Mesenchymal stem cell (in vitro differentiated cells and primary cell): Measurements from ENCODE around the gene ZNF469.

Experiments
- DNase-seq: peaks from one replicate; pipeline ENCODE4 v3.0.0-alpha.2; 2013
- H2AFZ ChIP-seq: one replicate; pipeline ENCODE4 v1.6.1; 2013; ENCODE audit warnings: low read depth, mild to moderate bottlenecking, control low read depth, inconsistent platforms, low read length, moderate library complexity
- H2AK5ac ChIP-seq: 2 replicates; pipeline ENCODE4 v1.6.1; 2013; ENCODE audit warnings: low read length, moderate library complexity, mild to moderate bottlenecking, inconsistent platforms; ENCODE audit not compliant: severe bottlenecking
- H2BK120ac ChIP-seq: one replicate; pipeline ENCODE4 v1.6.1; 2013; ENCODE audit warnings: low read depth, mild to moderate bottlenecking, inconsistent platforms, low read length, moderate library complexity
- H2BK12ac ChIP-seq, 2 experiments: one replicate each; pipeline ENCODE4 v1.6.1; 2013; ENCODE audit warnings: inconsistent platforms in 2 of 2, low read length in 2 of 2, mild to moderate bottlenecking in 2 of 2, moderate library complexity in 2 of 2, control low read depth in 1 of 2
- H2BK15ac ChIP-seq: one replicate; pipeline ENCODE4 v1.6.1; 2013; ENCODE audit warnings: mild to moderate bottlenecking, low read depth, inconsistent platforms; ENCODE audit not compliant: poor library complexity, severe bottlenecking
- H2BK5ac ChIP-seq: 2 replicates; pipeline ENCODE4 v1.6.1; 2013; ENCODE audit warnings: low read depth, mild to moderate bottlenecking, low read length, control low read depth, inconsistent platforms; ENCODE audit not compliant: poor library complexity, severe bottlenecking
- H3K14ac ChIP-seq, 2 experiments: one replicate each; pipeline ENCODE4 v1.6.1; 2013; ENCODE audit warnings: inconsistent platforms in 2 of 2, low read length in 2 of 2, control low read depth in 1 of 2, mild to moderate bottlenecking in 1 of 2, moderate library complexity in 1 of 2
- H3K18ac ChIP-seq, 2 experiments: one replicate each; pipeline ENCODE4 v1.6.1; 2013; ENCODE audit warnings: inconsistent platforms in 2 of 2, low read length in 2 of 2, control low read depth in 1 of 2, low read depth in 1 of 2, mild to moderate bottlenecking in 1 of 2
- H3K23ac ChIP-seq, 2 experiments: one replicate each; pipeline ENCODE4 v1.6.1; 2013; ENCODE audit warnings: inconsistent platforms in 2 of 2, low read length in 2 of 2, mild to moderate bottlenecking in 2 of 2, moderate library complexity in 2 of 2, control low read depth in 1 of 2
- H3K27ac ChIP-seq: 2 replicates; pipeline ENCODE4 v1.5.1; 2013; ENCODE audit warnings: mild to moderate bottlenecking, moderate library complexity, low read length, control low read depth, inconsistent platforms; ENCODE audit not compliant: poor library complexity, severe bottlenecking
- H3K27me3 ChIP-seq, 2 experiments: 2 replicates each; pipeline versions ENCODE4 v1.6.1 to v1.7.0; 2013; ENCODE audit warnings: low read length in 2 of 2, mild to moderate bottlenecking in 2 of 2, moderate library complexity in 2 of 2, control low read depth in 1 of 2, inconsistent platforms in 1 of 2; ENCODE audit not compliant: control insufficient read depth in 1 of 2, insufficient read depth in 1 of 2
- H3K36me3 ChIP-seq, 2 experiments: 2 replicates each; pipeline versions ENCODE4 v1.6.1 to v1.7.0; 2013; ENCODE audit warnings: low read length in 2 of 2, control low read depth in 1 of 2, inconsistent platforms in 1 of 2, low read depth in 1 of 2, mild to moderate bottlenecking in 1 of 2; ENCODE audit not compliant: insufficient read depth in 2 of 2, control insufficient read depth in 1 of 2
- H3K4ac ChIP-seq, 2 experiments: one replicate each; pipeline ENCODE4 v1.6.1; 2013; ENCODE audit warnings: inconsistent platforms in 2 of 2, low read length in 2 of 2, mild to moderate bottlenecking in 2 of 2, moderate library complexity in 2 of 2, control low read depth in 1 of 2, low read depth in 1 of 2
- H3K4me1 ChIP-seq: 2 replicates; pipeline ENCODE4 v1.6.1; 2013; ENCODE audit warnings: low read depth, low read length, control low read depth; ENCODE audit not compliant: control insufficient read depth, insufficient read depth
- H3K4me2 ChIP-seq: 2 replicates; pipeline ENCODE4 v1.6.1; 2013; ENCODE audit warnings: low read length, mild to moderate bottlenecking, inconsistent platforms; ENCODE audit not compliant: poor library complexity, severe bottlenecking
- H3K4me3 ChIP-seq, 2 experiments: 2 replicates each; pipeline versions ENCODE4 v1.5.1 to v1.7.0; 2013; ENCODE audit warnings: low read length in 2 of 2, mild to moderate bottlenecking in 2 of 2, control low read depth in 1 of 2, low read depth in 1 of 2; ENCODE audit not compliant: insufficient read depth in 1 of 2
- H3K79me1 ChIP-seq: replicated peaks from 2 replicates; pipeline ENCODE4 v1.6.1; 2013; ENCODE audit warnings: mild to moderate bottlenecking, control low read depth, low read length, inconsistent platforms; ENCODE audit not compliant: poor library complexity, severe bottlenecking
- H3K9ac ChIP-seq: 2 replicates; pipeline ENCODE4 v1.7.0; 2013; ENCODE audit warnings: mild to moderate bottlenecking, low read length, moderate library complexity
- H3K9me3 ChIP-seq: 2 replicates; pipeline ENCODE4 v1.7.0; 2013; ENCODE audit warnings: mild to moderate bottlenecking, low read length; ENCODE audit not compliant: control insufficient read depth
- H4K8ac ChIP-seq: one replicate; pipeline ENCODE4 v1.6.1; 2013; ENCODE audit warnings: inconsistent platforms, mild to moderate bottlenecking, low read length, moderate library complexity
- H4K91ac ChIP-seq: one replicate; pipeline ENCODE4 v1.6.1; 2013; ENCODE audit warnings: mild to moderate bottlenecking, low read length, inconsistent platforms
- WGBS: methylation state at CpG from one replicate; pipeline ENCODE4 v1.1.7; 2013; ENCODE audit warnings: mixed read lengths; 5-methylcytosine and 5-hydroxymethylcytosine counted together

Gene ZNF469

GRCh38 chr16:88348377-88349152 lies 34.2 kb upstream of the ZNF469 start:
- no peak overlapping the region for H3K4me3 ChIP-seq
- H3K79me1 ChIP-seq, result no peaks in the 10 kb centered on the region
- H2BK5ac ChIP-seq, result no peak overlapping the region
- H3K4me2 ChIP-seq, result no peak overlapping the region
- H3K9ac ChIP-seq, result no peak overlapping the region
- no peak overlapping the region for H2BK15ac ChIP-seq
- no peak overlapping the region for H4K8ac ChIP-seq
- no peak for DNase-seq
- H3K9me3 ChIP-seq, result no peaks in the 10 kb centered on the region
- H3K18ac ChIP-seq, result no peak overlapping the region
- H3K36me3 ChIP-seq, result no peaks in the 10 kb centered on the region
- no peak overlapping the region for H2BK12ac ChIP-seq
- H3K23ac ChIP-seq, result no peak overlapping the region
- H4K91ac ChIP-seq, result no peak overlapping the region
- H2AK5ac ChIP-seq, result no peak overlapping the region
- H2AFZ ChIP-seq, result no peak overlapping the region
- peaks cover 0 to 6% of the 10 kb centered on the region in 2 experiments for H3K27me3 ChIP-seq
- H3K27ac ChIP-seq, result no peak overlapping the region
- WGBS, result 94% methylated on average over 25 of the region's 25 CpGs
- H3K4ac ChIP-seq, result no peak overlapping the region
- no peak overlapping the region for H3K14ac ChIP-seq
- no peak overlapping the region for H2BK120ac ChIP-seq
- H3K4me1 ChIP-seq, result peaks cover 8% of the 10 kb centered on the region

GRCh38 chr16:88349153-88349902 lies 33.4 kb upstream of the ZNF469 start:
- H3K4me1 ChIP-seq, result peaks cover 10% of the 10 kb centered on the region
- H3K27me3 ChIP-seq, result peaks cover 0 to 12% of the 10 kb centered on the region in 2 experiments
- DNase-seq, result no peak
- H3K23ac ChIP-seq, result no peak overlapping the region
- no peak overlapping the region for H2BK5ac ChIP-seq
- no peak overlapping the region for H2BK15ac ChIP-seq
- H3K14ac ChIP-seq, result peak overlapping the region in 1 of 2 experiments; percentile 93
- 81% methylated on average over 11 of the region's 12 CpGs for WGBS
- no peak overlapping the region for H2BK12ac ChIP-seq
- no peak overlapping the region for H3K4me2 ChIP-seq
- no peak overlapping the region for H2AFZ ChIP-seq
- H2BK120ac ChIP-seq, result no peak overlapping the region
- H3K27ac ChIP-seq, result no peak overlapping the region
- H4K91ac ChIP-seq, result peak overlapping the region; percentile 9
- no peaks in the 10 kb centered on the region for H3K9me3 ChIP-seq
- H3K9ac ChIP-seq, result no peak overlapping the region
- H3K36me3 ChIP-seq, result no peaks in the 10 kb centered on the region
- H2AK5ac ChIP-seq, result no peak overlapping the region
- H3K4ac ChIP-seq, result no peak overlapping the region
- peak overlapping the region in 1 of 2 experiments; percentile 22 for H3K18ac ChIP-seq
- H4K8ac ChIP-seq, result no peak overlapping the region
- no peaks in the 10 kb centered on the region for H3K79me1 ChIP-seq
- no peak overlapping the region for H3K4me3 ChIP-seq

GRCh38 chr16:88349903-88350900 lies 32.6 kb upstream of the ZNF469 start:
- H2AK5ac ChIP-seq, result no peak overlapping the region
- H3K9ac ChIP-seq, result no peak overlapping the region
- no peaks in the 10 kb centered on the region for H3K36me3 ChIP-seq

More at GRCh38 chr16:88349903-88350900, 32.6 kb upstream of the ZNF469 start:
- H3K14ac ChIP-seq, result peak overlapping the region in 1 of 2 experiments; percentile 93
- H2BK12ac ChIP-seq, result no peak overlapping the region
- no peak overlapping the region for H3K23ac ChIP-seq
- no peak overlapping the region for H2AFZ ChIP-seq
- H3K79me1 ChIP-seq, result no peaks in the 10 kb centered on the region
- H3K4ac ChIP-seq, result no peak overlapping the region
- H3K9me3 ChIP-seq, result no peaks in the 10 kb centered on the region
- H2BK15ac ChIP-seq, result no peak overlapping the region
- no peak for DNase-seq
- H2BK120ac ChIP-seq, result no peak overlapping the region
- no peak overlapping the region for H4K8ac ChIP-seq
- no peak overlapping the region for H3K27ac ChIP-seq
- H3K18ac ChIP-seq, result peak overlapping the region in 1 of 2 experiments; percentile 22
- WGBS, result 95% methylated on average over 31 of the region's 32 CpGs
- no peak overlapping the region for H2BK5ac ChIP-seq
- peaks cover 10% of the 10 kb centered on the region for H3K4me1 ChIP-seq
- no peak overlapping the region for H3K4me2 ChIP-seq
- H3K27me3 ChIP-seq, result peaks cover 0 to 12% of the 10 kb centered on the region in 2 experiments
- H4K91ac ChIP-seq, result peak overlapping the region; percentile 9
- no peak overlapping the region for H3K4me3 ChIP-seq
